NCI-H524 (cell line): Measurements from ENCODE around the gene ANKS1A.
A peak's percentile ranks its signal among the peaks of the same experiment; 100 is the strongest.
"Not testable (repeated sequence)": the region's sequence is repeated elsewhere in the genome, so short reads cannot be mapped to it uniquely, and the experiment has no call there.

Source experiments
- DNase-seq, 2 experiments: peaks; one replicate each; lab custom pipeline; 2025; lab: John Stamatoyannopoulos, UW

Gene ANKS1A

GRCh38 chr6:34885837-34886236 lies 3.2 kb upstream of the ANKS1A start:
- DNase-seq = not testable (repeated sequence)

GRCh38 chr6:34887753-34888513 lies 1.1 kb upstream of the ANKS1A start, which contains the start of gene TAF11:
TAF11 (minus strand) TSS chr6:34888042; CDS start chr6:34887957, 85 bp downstream.
- peak; percentile 88 to 92 for DNase-seq

GRCh38 chr6:34888514-34888856 lies 570 bp upstream of the ANKS1A start:
- no peak for DNase-seq

GRCh38 chr6:34890533-34890925 lies 1.5 kb downstream of the ANKS1A start:
- DNase-seq = no peak

- DNase-seq = no peak
Measured at GRCh38 chr6:34891296-34891695, 2.2 kb downstream of the ANKS1A start.

- no peak for DNase-seq
Measured at GRCh38 chr6:34894693-34895092, 5.6 kb downstream of the ANKS1A start.

- no peak for DNase-seq
Measured at GRCh38 chr6:34897130-34897529, 8.1 kb downstream of the ANKS1A start.

- DNase-seq = no peak
Measured at GRCh38 chr6:34897716-34898115, 8.7 kb downstream of the ANKS1A start.

- not testable (repeated sequence) for DNase-seq
Measured at GRCh38 chr6:34899748-34900147, 10.7 kb downstream of the ANKS1A start.

- DNase-seq = no peak
Measured at GRCh38 chr6:34900321-34901031, 11.4 kb downstream of the ANKS1A start.

GRCh38 chr6:34901930-34902329 lies 12.9 kb downstream of the ANKS1A start:
- no peak for DNase-seq

- no peak for DNase-seq
Measured at GRCh38 chr6:34904990-34905613, 16.0 kb downstream of the ANKS1A start.

- no peak for DNase-seq
Measured at GRCh38 chr6:34906826-34907225, 17.8 kb downstream of the ANKS1A start.

GRCh38 chr6:34908194-34908593 lies 19.1 kb downstream of the ANKS1A start:
- DNase-seq = no peak

GRCh38 chr6:34909320-34909883 lies 20.3 kb downstream of the ANKS1A start:
- DNase-seq = no peak

GRCh38 chr6:34911822-34912221 lies 22.8 kb downstream of the ANKS1A start:
- DNase-seq = no peak

GRCh38 chr6:34912715-34913464 lies 23.8 kb downstream of the ANKS1A start:
- DNase-seq = no peak

GRCh38 chr6:34914358-34914757 lies 25.3 kb downstream of the ANKS1A start:
- no peak for DNase-seq

- DNase-seq = no peak
Measured at GRCh38 chr6:34916348-34916967, 27.4 kb downstream of the ANKS1A start.

GRCh38 chr6:34917626-34918285 lies 28.7 kb downstream of the ANKS1A start:
- DNase-seq = no peak

GRCh38 chr6:34919651-34920050 lies 30.6 kb downstream of the ANKS1A start:
- no peak for DNase-seq
